ENCODE data around the gene EHMT1.

EHMT1 gene

GRCh38 chr9:137690930-137691645 is 72.3 kb downstream of the EHMT1 start:
- H3K4me3 ChIP-seq (ENCODE audit: low read depth, low read length): no peak overlapping the region

- no peak overlapping the region for H3K4me3 ChIP-seq (ENCODE audit: low read depth, low read length)
Measured at GRCh38 chr9:137691646-137692351, 73.0 kb downstream of the EHMT1 start.

GRCh38 chr9:137694236-137694959 is 75.6 kb downstream of the EHMT1 start:
- H3K4me3 ChIP-seq (ENCODE audit: low read depth, low read length): no peak overlapping the region

- H3K4me3 ChIP-seq (ENCODE audit: low read depth, low read length): no peak overlapping the region
Measured at GRCh38 chr9:137694962-137695875, 76.4 kb downstream of the EHMT1 start.

GRCh38 chr9:137696136-137696925 is 77.5 kb downstream of the EHMT1 start:
- no peak overlapping the region for H3K4me3 ChIP-seq (ENCODE audit: low read depth, low read length)

GRCh38 chr9:137697193-137697592 is 78.4 kb downstream of the EHMT1 start:
- H3K4me3 ChIP-seq (ENCODE audit: low read depth, low read length): no peak overlapping the region

- H3K4me3 ChIP-seq (ENCODE audit: low read depth, low read length): no peak overlapping the region
Measured at GRCh38 chr9:137697832-137698231, 79.0 kb downstream of the EHMT1 start.

- no peak overlapping the region for H3K4me3 ChIP-seq (ENCODE audit: low read depth, low read length)
Measured at GRCh38 chr9:137700911-137701310, 82.1 kb downstream of the EHMT1 start.

GRCh38 chr9:137702615-137703379 is 84.0 kb downstream of the EHMT1 start:
- H3K4me3 ChIP-seq (ENCODE audit: low read depth, low read length): no peak overlapping the region

GRCh38 chr9:137703842-137704508 is 85.2 kb downstream of the EHMT1 start:
- H3K4me3 ChIP-seq (ENCODE audit: low read depth, low read length): no peak overlapping the region

- H3K4me3 ChIP-seq (ENCODE audit: low read depth, low read length): no peak overlapping the region
Measured at GRCh38 chr9:137705443-137705863, 86.6 kb downstream of the EHMT1 start.

- no peak overlapping the region for H3K4me3 ChIP-seq (ENCODE audit: low read depth, low read length)
Measured at GRCh38 chr9:137705906-137706305, 87.1 kb downstream of the EHMT1 start.

- H3K4me3 ChIP-seq (ENCODE audit: low read depth, low read length): no peak overlapping the region
Measured at GRCh38 chr9:137707361-137707760, 88.6 kb downstream of the EHMT1 start.

- H3K4me3 ChIP-seq (ENCODE audit: low read depth, low read length): no peak overlapping the region
Measured at GRCh38 chr9:137708590-137709284, 89.9 kb downstream of the EHMT1 start.

GRCh38 chr9:137709411-137710101 is 90.8 kb downstream of the EHMT1 start:
- H3K4me3 ChIP-seq (ENCODE audit: low read depth, low read length): no peak overlapping the region

- no peak overlapping the region for H3K4me3 ChIP-seq (ENCODE audit: low read depth, low read length)
Measured at GRCh38 chr9:137710704-137711103, 91.9 kb downstream of the EHMT1 start.

- no peak overlapping the region for H3K4me3 ChIP-seq (ENCODE audit: low read depth, low read length)
Measured at GRCh38 chr9:137711678-137712105, 92.9 kb downstream of the EHMT1 start.
